Measurements from ENCODE around the gene PIK3R5.
"Not testable (repeated sequence)": the region's sequence is repeated elsewhere in the genome, so short reads cannot be mapped to it uniquely, and the experiment has no call there.

PIK3R5 gene

GRCh38 chr17:8859027-8859803 lies 106.3 kb downstream of the PIK3R5 start:
- no peak for DNase-seq (ENCODE audit: low read depth, low spot score)

- DNase-seq (ENCODE audit: low read depth, low spot score) = peak; percentile 12
These were observed 107.6 kb downstream of the PIK3R5 start for GRCh38 chr17:8857919-8858318.

- DNase-seq (ENCODE audit: low read depth, low spot score) = no peak
These were observed 108.5 kb downstream of the PIK3R5 start for GRCh38 chr17:8856869-8857575.

- DNase-seq (ENCODE audit: low read depth, low spot score) = not testable (repeated sequence)
These were observed 109.3 kb downstream of the PIK3R5 start for GRCh38 chr17:8856205-8856603.

GRCh38 chr17:8855477-8856204 lies 109.9 kb downstream of the PIK3R5 start:
- no peak for DNase-seq (ENCODE audit: low read depth, low spot score)

GRCh38 chr17:8851600-8851999 lies 113.9 kb downstream of the PIK3R5 start:
- DNase-seq (ENCODE audit: low read depth, low spot score) = no peak

GRCh38 chr17:8849311-8850041 lies 116.0 kb downstream of the PIK3R5 start:
- DNase-seq (ENCODE audit: low read depth, low spot score) = no peak

GRCh38 chr17:8847891-8848290 lies 117.6 kb downstream of the PIK3R5 start:
- no peak for DNase-seq (ENCODE audit: low read depth, low spot score)

GRCh38 chr17:8846768-8847211 lies 118.7 kb downstream of the PIK3R5 start:
- no peak for DNase-seq (ENCODE audit: low read depth, low spot score)

GRCh38 chr17:8844229-8845218 lies 121.0 kb downstream of the PIK3R5 start:
- no peak for DNase-seq (ENCODE audit: low read depth, low spot score)

- no peak for DNase-seq (ENCODE audit: low read depth, low spot score)
These were observed 122.2 kb downstream of the PIK3R5 start for GRCh38 chr17:8843344-8843743.

- no peak for DNase-seq (ENCODE audit: low read depth, low spot score)
These were observed 123.7 kb downstream of the PIK3R5 start for GRCh38 chr17:8841844-8842243.

- DNase-seq (ENCODE audit: low read depth, low spot score) = no peak
These were observed 126.0 kb downstream of the PIK3R5 start for GRCh38 chr17:8839410-8839935.

GRCh38 chr17:8838551-8839095 lies 126.9 kb downstream of the PIK3R5 start:
- no peak for DNase-seq (ENCODE audit: low read depth, low spot score)

- no peak for DNase-seq (ENCODE audit: low read depth, low spot score)
These were observed 127.9 kb downstream of the PIK3R5 start for GRCh38 chr17:8837563-8838075.

GRCh38 chr17:8836821-8837562 lies 128.5 kb downstream of the PIK3R5 start:
- no peak for DNase-seq (ENCODE audit: low read depth, low spot score)

GRCh38 chr17:8835631-8836364 lies 129.7 kb downstream of the PIK3R5 start:
- DNase-seq (ENCODE audit: low read depth, low spot score) = no peak

- DNase-seq (ENCODE audit: low read depth, low spot score) = no peak
These were observed 130.4 kb downstream of the PIK3R5 start for GRCh38 chr17:8835106-8835505.

Data from smooth muscle cell of the brain vasculature (primary cell).